Thyroid gland (tissue), 4 donors: ENCODE data around the gene ALAS2.

Experiments
- POLR2A ChIP-seq, 2 donors: fragments of 450-650 bp; IDR thresholded peaks; one replicate each; pipeline ENCODE4 v1.6.1; 2017; ENCODE audit warnings: antibody characterized with exemption in 2 of 2, mild to moderate bottlenecking in 2 of 2, moderate library complexity in 1 of 2
- TF ChIP-seq, protein P1 (sequence below), 6 experiments: fragments of 200-600 bp in 3 of 6; fragments of 450-650 bp in 3 of 6; sonication (generic) in 3 of 6; IDR thresholded peaks; one replicate each; pipeline ENCODE4 v1.5.1; 2016 to 2019; ENCODE audit warnings: antibody characterized with exemption in 6 of 6, mild to moderate bottlenecking in 2 of 6, inconsistent platforms in 1 of 6, moderate library complexity in 1 of 6

DNA sequence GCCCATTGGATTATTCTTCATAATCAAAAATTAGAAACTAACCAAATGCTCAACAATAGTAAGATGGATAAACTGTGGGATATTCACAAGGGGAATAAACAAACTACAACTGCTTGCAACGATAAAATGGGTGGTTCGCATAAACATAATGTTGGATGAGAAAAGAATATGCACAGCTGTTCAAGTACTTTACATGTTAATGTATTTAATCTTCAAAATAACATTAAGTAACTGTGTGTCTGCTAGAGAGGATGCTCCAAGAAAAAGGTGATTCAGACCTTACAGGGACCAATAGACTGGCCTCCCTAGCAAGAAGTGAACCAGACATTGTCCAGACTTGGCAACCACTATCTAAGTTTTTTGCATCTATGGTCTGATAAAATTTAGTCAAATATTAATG, 39.1 kb downstream of the ALAS2 start:
- TF ChIP-seq, protein P1, sequence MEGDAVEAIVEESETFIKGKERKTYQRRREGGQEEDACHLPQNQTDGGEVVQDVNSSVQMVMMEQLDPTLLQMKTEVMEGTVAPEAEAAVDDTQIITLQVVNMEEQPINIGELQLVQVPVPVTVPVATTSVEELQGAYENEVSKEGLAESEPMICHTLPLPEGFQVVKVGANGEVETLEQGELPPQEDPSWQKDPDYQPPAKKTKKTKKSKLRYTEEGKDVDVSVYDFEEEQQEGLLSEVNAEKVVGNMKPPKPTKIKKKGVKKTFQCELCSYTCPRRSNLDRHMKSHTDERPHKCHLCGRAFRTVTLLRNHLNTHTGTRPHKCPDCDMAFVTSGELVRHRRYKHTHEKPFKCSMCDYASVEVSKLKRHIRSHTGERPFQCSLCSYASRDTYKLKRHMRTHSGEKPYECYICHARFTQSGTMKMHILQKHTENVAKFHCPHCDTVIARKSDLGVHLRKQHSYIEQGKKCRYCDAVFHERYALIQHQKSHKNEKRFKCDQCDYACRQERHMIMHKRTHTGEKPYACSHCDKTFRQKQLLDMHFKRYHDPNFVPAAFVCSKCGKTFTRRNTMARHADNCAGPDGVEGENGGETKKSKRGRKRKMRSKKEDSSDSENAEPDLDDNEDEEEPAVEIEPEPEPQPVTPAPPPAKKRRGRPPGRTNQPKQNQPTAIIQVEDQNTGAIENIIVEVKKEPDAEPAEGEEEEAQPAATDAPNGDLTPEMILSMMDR (IDR thresholded peaks at IDR 0.05): no peak
- no peak for TF ChIP-seq POLR2A (IDR thresholded peaks at IDR 0.05)
